Mesenchymal stem cell (in vitro differentiated cells and primary cell): ENCODE results near the gene PDIA4.

ENCODE experiments used
- DNase-seq: peaks from one replicate; pipeline ENCODE4 v3.0.0-alpha.2; 2013
- H2AFZ ChIP-seq: one replicate; pipeline ENCODE4 v1.6.1; 2013; ENCODE audit warnings: low read depth, mild to moderate bottlenecking, control low read depth, inconsistent platforms, low read length, moderate library complexity
- H2AK5ac ChIP-seq: 2 replicates; pipeline ENCODE4 v1.6.1; 2013; ENCODE audit warnings: low read length, moderate library complexity, mild to moderate bottlenecking, inconsistent platforms; ENCODE audit not compliant: severe bottlenecking
- H2BK120ac ChIP-seq: one replicate; pipeline ENCODE4 v1.6.1; 2013; ENCODE audit warnings: low read depth, mild to moderate bottlenecking, inconsistent platforms, low read length, moderate library complexity
- H2BK12ac ChIP-seq, 2 experiments: one replicate each; pipeline ENCODE4 v1.6.1; 2013; ENCODE audit warnings: inconsistent platforms in 2 of 2, low read length in 2 of 2, mild to moderate bottlenecking in 2 of 2, moderate library complexity in 2 of 2, control low read depth in 1 of 2
- H2BK15ac ChIP-seq: one replicate; pipeline ENCODE4 v1.6.1; 2013; ENCODE audit warnings: mild to moderate bottlenecking, low read depth, inconsistent platforms; ENCODE audit not compliant: poor library complexity, severe bottlenecking
- H2BK5ac ChIP-seq: 2 replicates; pipeline ENCODE4 v1.6.1; 2013; ENCODE audit warnings: low read depth, mild to moderate bottlenecking, low read length, control low read depth, inconsistent platforms; ENCODE audit not compliant: poor library complexity, severe bottlenecking
- H3K14ac ChIP-seq, 2 experiments: one replicate each; pipeline ENCODE4 v1.6.1; 2013; ENCODE audit warnings: inconsistent platforms in 2 of 2, low read length in 2 of 2, control low read depth in 1 of 2, mild to moderate bottlenecking in 1 of 2, moderate library complexity in 1 of 2
- H3K18ac ChIP-seq, 2 experiments: one replicate each; pipeline ENCODE4 v1.6.1; 2013; ENCODE audit warnings: inconsistent platforms in 2 of 2, low read length in 2 of 2, control low read depth in 1 of 2, low read depth in 1 of 2, mild to moderate bottlenecking in 1 of 2
- H3K23ac ChIP-seq, 2 experiments: one replicate each; pipeline ENCODE4 v1.6.1; 2013; ENCODE audit warnings: inconsistent platforms in 2 of 2, low read length in 2 of 2, mild to moderate bottlenecking in 2 of 2, moderate library complexity in 2 of 2, control low read depth in 1 of 2
- H3K27ac ChIP-seq: 2 replicates; pipeline ENCODE4 v1.5.1; 2013; ENCODE audit warnings: mild to moderate bottlenecking, moderate library complexity, low read length, control low read depth, inconsistent platforms; ENCODE audit not compliant: poor library complexity, severe bottlenecking
- H3K27me3 ChIP-seq, 2 experiments: 2 replicates each; pipeline versions ENCODE4 v1.6.1 to v1.7.0; 2013; ENCODE audit warnings: low read length in 2 of 2, mild to moderate bottlenecking in 2 of 2, moderate library complexity in 2 of 2, control low read depth in 1 of 2, inconsistent platforms in 1 of 2; ENCODE audit not compliant: control insufficient read depth in 1 of 2, insufficient read depth in 1 of 2
- H3K36me3 ChIP-seq, 2 experiments: 2 replicates each; pipeline versions ENCODE4 v1.6.1 to v1.7.0; 2013; ENCODE audit warnings: low read length in 2 of 2, control low read depth in 1 of 2, inconsistent platforms in 1 of 2, low read depth in 1 of 2, mild to moderate bottlenecking in 1 of 2; ENCODE audit not compliant: insufficient read depth in 2 of 2, control insufficient read depth in 1 of 2
- H3K4ac ChIP-seq, 2 experiments: one replicate each; pipeline ENCODE4 v1.6.1; 2013; ENCODE audit warnings: inconsistent platforms in 2 of 2, low read length in 2 of 2, mild to moderate bottlenecking in 2 of 2, moderate library complexity in 2 of 2, control low read depth in 1 of 2, low read depth in 1 of 2
- H3K4me1 ChIP-seq: 2 replicates; pipeline ENCODE4 v1.6.1; 2013; ENCODE audit warnings: low read depth, low read length, control low read depth; ENCODE audit not compliant: control insufficient read depth, insufficient read depth
- H3K4me2 ChIP-seq: 2 replicates; pipeline ENCODE4 v1.6.1; 2013; ENCODE audit warnings: low read length, mild to moderate bottlenecking, inconsistent platforms; ENCODE audit not compliant: poor library complexity, severe bottlenecking
- H3K4me3 ChIP-seq, 2 experiments: 2 replicates each; pipeline versions ENCODE4 v1.5.1 to v1.7.0; 2013; ENCODE audit warnings: low read length in 2 of 2, mild to moderate bottlenecking in 2 of 2, control low read depth in 1 of 2, low read depth in 1 of 2; ENCODE audit not compliant: insufficient read depth in 1 of 2
- H3K79me1 ChIP-seq: replicated peaks from 2 replicates; pipeline ENCODE4 v1.6.1; 2013; ENCODE audit warnings: mild to moderate bottlenecking, control low read depth, low read length, inconsistent platforms; ENCODE audit not compliant: poor library complexity, severe bottlenecking
- H3K9ac ChIP-seq: 2 replicates; pipeline ENCODE4 v1.7.0; 2013; ENCODE audit warnings: mild to moderate bottlenecking, low read length, moderate library complexity
- H3K9me3 ChIP-seq: 2 replicates; pipeline ENCODE4 v1.7.0; 2013; ENCODE audit warnings: mild to moderate bottlenecking, low read length; ENCODE audit not compliant: control insufficient read depth
- H4K8ac ChIP-seq: one replicate; pipeline ENCODE4 v1.6.1; 2013; ENCODE audit warnings: inconsistent platforms, mild to moderate bottlenecking, low read length, moderate library complexity
- H4K91ac ChIP-seq: one replicate; pipeline ENCODE4 v1.6.1; 2013; ENCODE audit warnings: mild to moderate bottlenecking, low read length, inconsistent platforms
- WGBS: methylation state at CpG from one replicate; pipeline ENCODE4 v1.1.7; 2013; ENCODE audit warnings: mixed read lengths; 5-methylcytosine and 5-hydroxymethylcytosine counted together

The PDIA4 gene

GRCh38 chr7:149004405-149005370 is 23.6 kb downstream of the PDIA4 start:
- no peak overlapping the region for H4K91ac ChIP-seq
- H3K9me3 ChIP-seq, result no peaks in the 10 kb centered on the region
- H3K4ac ChIP-seq, result no peak overlapping the region
- 98% methylated on average over 28 of the region's 28 CpGs for WGBS
- no peak overlapping the region for H3K4me2 ChIP-seq
- H3K4me3 ChIP-seq, result no peak overlapping the region
- H2BK120ac ChIP-seq, result no peak overlapping the region
- DNase-seq, result no peak
- no peak overlapping the region for H2AFZ ChIP-seq
- H3K36me3 ChIP-seq, result peaks cover 54 to 87% of the 10 kb centered on the region in 2 experiments
- H3K27ac ChIP-seq, result no peak overlapping the region
- H3K23ac ChIP-seq, result no peak overlapping the region
- H3K79me1 ChIP-seq, result peaks cover 48% of the 10 kb centered on the region
- H2BK5ac ChIP-seq, result no peak overlapping the region
- H4K8ac ChIP-seq, result no peak overlapping the region
- no peaks in the 10 kb centered on the region for H3K4me1 ChIP-seq
- no peak overlapping the region for H3K14ac ChIP-seq
- H2BK12ac ChIP-seq, result no peak overlapping the region
- no peaks in the 10 kb centered on the region for H3K27me3 ChIP-seq
- H2AK5ac ChIP-seq, result no peak overlapping the region
- no peak overlapping the region for H2BK15ac ChIP-seq
- no peak overlapping the region for H3K18ac ChIP-seq
- no peak overlapping the region for H3K9ac ChIP-seq

GRCh38 chr7:149003560-149004305 is 24.6 kb downstream of the PDIA4 start:
- H3K27ac ChIP-seq, result no peak overlapping the region
- H2BK5ac ChIP-seq, result no peak overlapping the region
- no peak overlapping the region for H4K91ac ChIP-seq
- no peaks in the 10 kb centered on the region for H3K9me3 ChIP-seq
- H3K14ac ChIP-seq, result no peak overlapping the region
- no peak overlapping the region for H2BK120ac ChIP-seq
- no peak overlapping the region for H3K9ac ChIP-seq
- H3K27me3 ChIP-seq, result no peaks in the 10 kb centered on the region
- 97% methylated on average over 27 of the region's 27 CpGs for WGBS
- no peak overlapping the region for H3K18ac ChIP-seq
- no peaks in the 10 kb centered on the region for H3K4me1 ChIP-seq
- DNase-seq, result no peak
- no peak overlapping the region for H4K8ac ChIP-seq
- no peak overlapping the region for H3K4ac ChIP-seq
- no peak overlapping the region for H3K23ac ChIP-seq
- H2AFZ ChIP-seq, result no peak overlapping the region
- no peak overlapping the region for H2BK12ac ChIP-seq
- no peak overlapping the region for H2BK15ac ChIP-seq
- H2AK5ac ChIP-seq, result no peak overlapping the region
- no peak overlapping the region for H3K4me3 ChIP-seq
- no peak overlapping the region for H3K4me2 ChIP-seq
- peaks cover 50 to 77% of the 10 kb centered on the region in 2 experiments for H3K36me3 ChIP-seq
- H3K79me1 ChIP-seq, result peaks cover 45% of the 10 kb centered on the region

DNA sequence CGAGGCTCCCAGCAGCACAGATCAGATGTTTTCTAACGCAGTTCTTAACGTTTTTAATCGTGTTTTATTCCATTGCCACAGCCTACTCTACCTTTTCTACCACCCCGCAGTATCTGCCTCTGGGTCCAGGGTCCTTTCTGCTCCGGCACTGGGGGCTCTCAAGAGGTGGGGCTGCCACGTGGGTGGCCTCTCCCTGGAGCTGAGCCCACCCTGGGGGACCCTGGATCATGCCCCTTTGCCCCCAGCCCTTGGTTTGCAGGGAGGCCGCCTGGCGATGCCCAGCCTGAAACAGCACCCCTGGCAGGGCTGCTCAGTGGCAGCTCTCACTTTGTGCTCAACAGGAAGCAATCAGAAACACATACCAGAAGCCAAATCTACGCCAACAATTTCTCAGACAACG is 25.3 kb downstream of the PDIA4 start:
- Histone ChIP-seq H3K9ac (no peak overlapping the region), H2BK15ac (no peak overlapping the region), H3K4me1 (no peaks in the 10 kb centered on the region), H4K91ac (no peak overlapping the region), H3K14ac (no peak overlapping the region), H3K18ac (no peak overlapping the region), H3K23ac (no peak overlapping the region), H3K4me3 (no peak overlapping the region), H2BK120ac (no peak overlapping the region), H3K27me3 (no peaks in the 10 kb centered on the region), H2BK12ac (no peak overlapping the region), H3K27ac (no peak overlapping the region), H4K8ac (no peak overlapping the region), H2AK5ac (no peak overlapping the region), H2AFZ (no peak overlapping the region), H2BK5ac (no peak overlapping the region), H3K4me2 (no peak overlapping the region), H3K36me3 (peaks cover 47 to 72% of the 10 kb centered on the region in 2 experiments), H3K79me1 (peaks cover 44% of the 10 kb centered on the region), H3K9me3 (no peaks in the 10 kb centered on the region), H3K4ac (no peak overlapping the region)
- WGBS, result 99% methylated on average over 9 of the region's 11 CpGs
- DNase-seq, result no peak

- no peak overlapping the region for H3K27ac ChIP-seq
- H4K91ac ChIP-seq, result no peak overlapping the region
- H2BK120ac ChIP-seq, result no peak overlapping the region
- no peak overlapping the region for H2BK5ac ChIP-seq
- no peak overlapping the region for H3K4me2 ChIP-seq
- H3K9ac ChIP-seq, result no peak overlapping the region
- no peak overlapping the region for H2BK12ac ChIP-seq
- DNase-seq, result no peak
- no peaks in the 10 kb centered on the region for H3K27me3 ChIP-seq
- H3K23ac ChIP-seq, result no peak overlapping the region
- no peak overlapping the region for H3K4me3 ChIP-seq
- no peaks in the 10 kb centered on the region for H3K9me3 ChIP-seq
- H3K14ac ChIP-seq, result no peak overlapping the region
- H3K36me3 ChIP-seq, result peaks cover 43 to 68% of the 10 kb centered on the region in 2 experiments
- H2AK5ac ChIP-seq, result no peak overlapping the region
- H4K8ac ChIP-seq, result no peak overlapping the region
- H3K4ac ChIP-seq, result no peak overlapping the region
- no peak overlapping the region for H2AFZ ChIP-seq
- H3K4me1 ChIP-seq, result no peaks in the 10 kb centered on the region
- H3K18ac ChIP-seq, result no peak overlapping the region
- over 99% methylated on average over 13 of the region's 13 CpGs for WGBS
- H3K79me1 ChIP-seq, result peaks cover 41% of the 10 kb centered on the region
- H2BK15ac ChIP-seq, result no peak overlapping the region
Measured at GRCh38 chr7:149002604-149003003, 25.7 kb downstream of the PDIA4 start.
